Liver (tissue), 9 donors: ENCODE measurements around the gene TMPRSS11F. TPM values are rescaled to one million over a fixed set of nuclear protein-coding genes. Genes with fewer than 3 reads are reported as not detected.
"Not testable (repeated sequence)": the region's sequence is repeated elsewhere in the genome, so short reads cannot be mapped to it uniquely, and the experiment has no call there.

Source experiments
- DNase-seq: peaks from one replicate; pipeline ENCODE4 v3.0.0-alpha.2; 2017; ENCODE audit warnings: low spot score
- H3K27ac ChIP-seq, 2 donors: one replicate each; pipeline ENCODE4 v1.7.0; 2013; ENCODE audit warnings: inconsistent platforms in 2 of 2, low read length in 2 of 2, control low read depth in 1 of 2, low read depth in 1 of 2, mild to moderate bottlenecking in 1 of 2
- H3K27me3 ChIP-seq, 4 donors: one replicate each; pipeline versions ENCODE4 v1.6.1 to v1.7.0; 2013; ENCODE audit warnings: low read length in 3 of 4, inconsistent platforms in 1 of 4, mild to moderate bottlenecking in 1 of 4, moderate library complexity in 1 of 4; ENCODE audit not compliant: control insufficient read depth in 4 of 4, insufficient read depth in 4 of 4
- H3K36me3 ChIP-seq, 4 donors: one replicate each; pipeline versions ENCODE4 v1.6.1 to v1.7.0; 2013; ENCODE audit warnings: low read length in 3 of 4, mild to moderate bottlenecking in 3 of 4, low read depth in 1 of 4, moderate library complexity in 1 of 4; ENCODE audit not compliant: control insufficient read depth in 4 of 4, insufficient read depth in 3 of 4
- H3K4me1 ChIP-seq, 4 donors: one replicate each; pipeline versions ENCODE4 v1.6.1 to v1.7.0; 2013; ENCODE audit warnings: low read length in 3 of 4, mild to moderate bottlenecking in 3 of 4, moderate library complexity in 1 of 4; ENCODE audit not compliant: control insufficient read depth in 4 of 4, insufficient read depth in 4 of 4
- H3K4me3 ChIP-seq, 3 donors: one replicate each; pipeline versions ENCODE4 v1.6.1 to v1.7.0; 2013; ENCODE audit warnings: low read length in 3 of 3, control low read depth in 1 of 3, low read depth in 1 of 3, mild to moderate bottlenecking in 1 of 3
- H3K9ac ChIP-seq, 2 donors: one replicate each; pipeline ENCODE4 v1.7.0; 2013; ENCODE audit warnings: low read length in 2 of 2, mild to moderate bottlenecking in 2 of 2, moderate library complexity in 2 of 2, control low read depth in 1 of 2, low read depth in 1 of 2
- H3K9me3 ChIP-seq, 4 donors: one replicate each; pipeline versions ENCODE4 v1.6.1 to v1.7.0; 2013; ENCODE audit warnings: low read length in 3 of 4; ENCODE audit not compliant: control insufficient read depth in 4 of 4
- EGR1 ChIP-seq, 2 donors: IDR thresholded peaks; 2 replicates each; pipeline ENCODE4 v1.6.1; 2016 to 2018; ENCODE audit warnings: antibody characterized with exemption in 2 of 2, low read depth in 2 of 2
- GABPA ChIP-seq, 2 donors: IDR thresholded peaks in 1 of 2; conservative IDR thresholded peaks in 1 of 2; 2 replicates each; pipeline ENCODE4 v1.6.1; 2016; ENCODE audit warnings: antibody characterized with exemption in 2 of 2, mild to moderate bottlenecking in 1 of 2, moderate library complexity in 1 of 2
- HNF4G ChIP-seq: IDR thresholded peaks from 2 replicates; pipeline ENCODE4 v1.6.1; 2016; ENCODE audit warnings: antibody characterized with exemption
- JUND ChIP-seq, 2 donors: IDR thresholded peaks; 2 replicates each; pipeline ENCODE4 v1.6.1; 2016; ENCODE audit warnings: antibody characterized with exemption in 2 of 2
- NR2F2 ChIP-seq: IDR thresholded peaks from 2 replicates; pipeline ENCODE4 v1.6.1; 2016; ENCODE audit warnings: antibody characterized with exemption
- SP1 ChIP-seq: IDR thresholded peaks from 2 replicates; pipeline ENCODE4 v1.6.1; 2018; ENCODE audit warnings: antibody characterized with exemption, mild to moderate bottlenecking
- TAF1 ChIP-seq: conservative IDR thresholded peaks from 2 replicates; pipeline ENCODE4 v1.6.1; 2016; ENCODE audit warnings: antibody characterized with exemption, mild to moderate bottlenecking
- YY1 ChIP-seq: IDR thresholded peaks from 2 replicates; pipeline ENCODE4 v1.6.1; 2016; ENCODE audit warnings: antibody characterized with exemption, mild to moderate bottlenecking
- WGBS: extraction: QIAGEN DNeasy Blood & Tissue Kit; methylation state at CpG from one replicate; pipeline ENCODE4 v1.1.7; 2013; 5-methylcytosine and 5-hydroxymethylcytosine counted together
- polyA plus RNA-seq, 2 donors: library from polyadenylated mRNA; stranded (reverse) in 1 of 2; unstranded in 1 of 2; fragments of 200-250 nt in 1 of 2; fragments of >200 nt in 1 of 2; fragmentation: Nextera tagmentation in 1 of 2; extraction: Ambion mirVana in 1 of 2; gene quantifications; one replicate each; pipeline versions ENCODE4 v1.2.1 to v1.2.3, GENCODE V29; 2013 to 2015
- total RNA-seq, 2 donors: library from RNA; depleted of rRNA; stranded (reverse); fragments of >200 nt; gene quantifications; one replicate each; pipeline ENCODE4 v1.2.3, GENCODE V29; 2014
- TF ChIP-seq, protein P1 (sequence below): IDR thresholded peaks from 2 replicates; pipeline ENCODE4 v1.6.1; 2016; ENCODE audit warnings: antibody characterized with exemption
- TF ChIP-seq, protein P2 (sequence below): IDR thresholded peaks from 2 replicates; pipeline ENCODE4 v1.6.1; 2016; ENCODE audit warnings: antibody characterized with exemption, mild to moderate bottlenecking
- TF ChIP-seq, protein P3 (sequence below): IDR thresholded peaks from 2 replicates; pipeline ENCODE4 v1.6.1; 2016; ENCODE audit warnings: antibody characterized with exemption
- donor health status: healthy.
- donor health status: healthy.
- donor health status: healthy.
- donor health status: healthy.
- donor health status: healthy.

TMPRSS11F gene
- total and polyA plus RNA-seq, 4 donors, result not detected

DNA sequence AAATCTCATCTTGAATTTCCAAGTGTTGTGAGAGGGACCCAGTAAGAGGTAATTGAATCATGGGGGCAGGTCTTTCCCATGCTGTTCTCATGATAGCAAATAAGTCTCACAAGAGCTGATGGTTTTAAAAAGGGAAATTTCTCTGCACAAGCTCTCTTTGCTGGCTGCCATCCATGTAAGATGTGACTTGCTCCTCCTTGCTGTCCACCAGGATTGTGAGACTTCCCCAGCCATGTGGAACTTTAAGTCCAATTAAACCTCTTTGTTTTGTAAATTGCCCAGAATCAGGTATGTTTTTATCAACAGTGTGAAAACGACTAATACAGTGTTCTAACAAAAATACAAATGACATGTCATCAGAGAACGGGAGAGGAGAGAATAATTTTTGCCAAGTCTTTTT lies 44.7 kb upstream of the TMPRSS11F start:
- H3K36me3 ChIP-seq, H3K27me3 ChIP-seq, H3K9me3 ChIP-seq, H3K4me1 ChIP-seq, DNase-seq, H3K9ac ChIP-seq, H3K27ac ChIP-seq, H3K4me3 ChIP-seq: not testable (repeated sequence)
- 66% methylated on average over 2 of the region's 2 CpGs for WGBS

DNA sequence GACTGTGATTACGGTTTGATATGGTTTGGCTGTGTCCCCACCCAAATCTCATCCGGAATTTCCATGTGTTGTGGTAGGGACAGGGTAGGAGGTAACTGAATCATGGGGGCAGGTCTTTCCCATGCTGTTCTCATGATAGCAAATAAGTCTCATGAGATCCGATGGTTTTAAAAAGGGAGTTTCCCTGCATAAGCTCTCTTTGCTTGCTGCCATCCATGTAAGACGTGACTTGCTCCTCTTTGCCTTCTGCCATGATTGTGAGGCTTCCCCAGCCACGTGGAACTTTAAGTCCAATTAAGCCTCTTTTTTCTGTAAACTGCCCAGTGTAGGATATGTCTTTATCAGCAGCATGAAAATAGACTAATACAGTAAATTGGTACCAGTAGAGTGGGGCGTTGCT lies 42.5 kb upstream of the TMPRSS11F start:
- WGBS, result 80% methylated on average over 6 of the region's 6 CpGs
- not testable (repeated sequence) for H3K9ac ChIP-seq, H3K9me3 ChIP-seq, H3K36me3 ChIP-seq, H3K27ac ChIP-seq, H3K27me3 ChIP-seq, H3K4me3 ChIP-seq, H3K4me1 ChIP-seq, DNase-seq

DNA sequence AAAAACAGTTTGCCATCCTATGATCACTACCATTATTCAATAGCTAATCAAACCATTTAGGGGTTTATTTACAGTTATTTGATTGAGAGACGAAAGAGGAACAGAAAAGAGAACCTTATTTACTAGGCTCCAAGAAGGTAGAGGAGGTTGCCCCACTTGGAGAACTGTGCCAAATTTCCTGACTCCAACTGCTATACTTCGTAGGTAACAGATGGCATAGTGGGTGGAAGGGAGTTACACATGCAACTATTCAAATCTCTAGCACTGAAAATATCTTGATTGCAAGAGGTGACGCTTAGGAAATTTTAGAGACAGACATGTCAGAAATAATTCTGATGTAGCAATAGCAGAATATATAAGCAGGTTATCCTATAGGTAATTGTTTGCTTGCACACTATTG lies 38.0 kb upstream of the TMPRSS11F start:
- Histone ChIP-seq H3K4me1 (no peaks in the 10 kb centered on the region), H3K27me3 (peaks cover 0 to 3% (median 0%) of the 10 kb centered on the region in 4 donors), H3K27ac (no peak overlapping the region), H3K9me3 (no peaks in the 10 kb centered on the region), H3K9ac (no peak overlapping the region), H3K36me3 (no peaks in the 10 kb centered on the region), H3K4me3 (no peak overlapping the region)
- TF ChIP-seq YY1, result no peak
- no peak for TF ChIP-seq SP1
- TF ChIP-seq TAF1, result no peak
- no peak for TF ChIP-seq JUND (IDR thresholded peaks at IDR 0.05)
- TF ChIP-seq EGR1 (IDR thresholded peaks at IDR 0.05; ENCODE audit: low read depth in 2 of 2), result no peak
- TF ChIP-seq, protein P1, sequence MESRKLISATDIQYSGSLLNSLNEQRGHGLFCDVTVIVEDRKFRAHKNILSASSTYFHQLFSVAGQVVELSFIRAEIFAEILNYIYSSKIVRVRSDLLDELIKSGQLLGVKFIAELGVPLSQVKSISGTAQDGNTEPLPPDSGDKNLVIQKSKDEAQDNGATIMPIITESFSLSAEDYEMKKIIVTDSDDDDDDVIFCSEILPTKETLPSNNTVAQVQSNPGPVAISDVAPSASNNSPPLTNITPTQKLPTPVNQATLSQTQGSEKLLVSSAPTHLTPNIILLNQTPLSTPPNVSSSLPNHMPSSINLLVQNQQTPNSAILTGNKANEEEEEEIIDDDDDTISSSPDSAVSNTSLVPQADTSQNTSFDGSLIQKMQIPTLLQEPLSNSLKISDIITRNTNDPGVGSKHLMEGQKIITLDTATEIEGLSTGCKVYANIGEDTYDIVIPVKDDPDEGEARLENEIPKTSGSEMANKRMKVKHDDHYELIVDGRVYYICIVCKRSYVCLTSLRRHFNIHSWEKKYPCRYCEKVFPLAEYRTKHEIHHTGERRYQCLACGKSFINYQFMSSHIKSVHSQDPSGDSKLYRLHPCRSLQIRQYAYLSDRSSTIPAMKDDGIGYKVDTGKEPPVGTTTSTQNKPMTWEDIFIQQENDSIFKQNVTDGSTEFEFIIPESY, result no peak
- TF ChIP-seq NR2F2, result no peak
- TF ChIP-seq, protein P2, sequence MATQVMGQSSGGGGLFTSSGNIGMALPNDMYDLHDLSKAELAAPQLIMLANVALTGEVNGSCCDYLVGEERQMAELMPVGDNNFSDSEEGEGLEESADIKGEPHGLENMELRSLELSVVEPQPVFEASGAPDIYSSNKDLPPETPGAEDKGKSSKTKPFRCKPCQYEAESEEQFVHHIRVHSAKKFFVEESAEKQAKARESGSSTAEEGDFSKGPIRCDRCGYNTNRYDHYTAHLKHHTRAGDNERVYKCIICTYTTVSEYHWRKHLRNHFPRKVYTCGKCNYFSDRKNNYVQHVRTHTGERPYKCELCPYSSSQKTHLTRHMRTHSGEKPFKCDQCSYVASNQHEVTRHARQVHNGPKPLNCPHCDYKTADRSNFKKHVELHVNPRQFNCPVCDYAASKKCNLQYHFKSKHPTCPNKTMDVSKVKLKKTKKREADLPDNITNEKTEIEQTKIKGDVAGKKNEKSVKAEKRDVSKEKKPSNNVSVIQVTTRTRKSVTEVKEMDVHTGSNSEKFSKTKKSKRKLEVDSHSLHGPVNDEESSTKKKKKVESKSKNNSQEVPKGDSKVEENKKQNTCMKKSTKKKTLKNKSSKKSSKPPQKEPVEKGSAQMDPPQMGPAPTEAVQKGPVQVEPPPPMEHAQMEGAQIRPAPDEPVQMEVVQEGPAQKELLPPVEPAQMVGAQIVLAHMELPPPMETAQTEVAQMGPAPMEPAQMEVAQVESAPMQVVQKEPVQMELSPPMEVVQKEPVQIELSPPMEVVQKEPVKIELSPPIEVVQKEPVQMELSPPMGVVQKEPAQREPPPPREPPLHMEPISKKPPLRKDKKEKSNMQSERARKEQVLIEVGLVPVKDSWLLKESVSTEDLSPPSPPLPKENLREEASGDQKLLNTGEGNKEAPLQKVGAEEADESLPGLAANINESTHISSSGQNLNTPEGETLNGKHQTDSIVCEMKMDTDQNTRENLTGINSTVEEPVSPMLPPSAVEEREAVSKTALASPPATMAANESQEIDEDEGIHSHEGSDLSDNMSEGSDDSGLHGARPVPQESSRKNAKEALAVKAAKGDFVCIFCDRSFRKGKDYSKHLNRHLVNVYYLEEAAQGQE, result no peak
- TF ChIP-seq, protein P3, sequence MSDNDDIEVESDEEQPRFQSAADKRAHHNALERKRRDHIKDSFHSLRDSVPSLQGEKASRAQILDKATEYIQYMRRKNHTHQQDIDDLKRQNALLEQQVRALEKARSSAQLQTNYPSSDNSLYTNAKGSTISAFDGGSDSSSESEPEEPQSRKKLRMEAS, result no peak
- TF ChIP-seq HNF4G, result no peak
- no peak for TF ChIP-seq GABPA (IDR thresholded peaks at IDR 0.05 in 1 of 2, conservative IDR thresholded peaks at IDR 0.05 in 1 of 2)
- 81% methylated on average over 3 of the region's 3 CpGs for WGBS
- no peak for DNase-seq
